CD4-positive, alpha-beta T cell treated with Interleukin-15 for 4 hours (primary cell): ENCODE measurements around the gene TBC1D7.

ENCODE experiments used
- DNase-seq: peaks from one replicate; pipeline ENCODE4 v3.0.0-alpha.2; 2020; ENCODE audit warnings: low spot score

The TBC1D7 gene

GRCh38 chr6:13268913-13269518, 59.3 kb downstream of the TBC1D7 start:
- no peak for DNase-seq

DNA sequence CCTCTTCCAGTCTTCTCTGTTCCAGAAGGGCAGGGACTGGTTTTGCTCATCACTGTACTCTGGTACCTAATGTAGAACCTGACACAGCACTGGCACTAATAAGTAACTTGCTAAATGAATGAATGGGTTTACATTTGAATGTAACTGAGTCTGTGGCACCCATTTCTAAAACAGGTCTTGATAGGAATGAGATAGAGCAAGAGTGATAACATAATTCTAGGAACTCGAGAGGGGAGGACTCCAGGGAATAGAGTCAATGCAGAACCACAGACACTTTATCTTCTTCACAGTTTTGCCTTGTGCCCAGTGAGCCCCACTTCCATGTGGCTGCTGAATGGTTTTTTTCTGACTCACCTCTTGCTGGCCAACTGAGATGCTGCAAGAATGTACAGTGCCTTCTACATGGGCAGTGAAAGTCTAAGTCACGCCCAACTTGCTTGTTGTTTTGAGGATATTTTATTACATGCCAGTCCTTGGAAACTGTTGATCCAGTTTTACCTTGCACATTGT, 61.1 kb downstream of the TBC1D7 start:
- DNase-seq, result no peak

- no peak for DNase-seq
Observed at GRCh38 chr6:13263669-13264068, 64.7 kb downstream of the TBC1D7 start.

DNA sequence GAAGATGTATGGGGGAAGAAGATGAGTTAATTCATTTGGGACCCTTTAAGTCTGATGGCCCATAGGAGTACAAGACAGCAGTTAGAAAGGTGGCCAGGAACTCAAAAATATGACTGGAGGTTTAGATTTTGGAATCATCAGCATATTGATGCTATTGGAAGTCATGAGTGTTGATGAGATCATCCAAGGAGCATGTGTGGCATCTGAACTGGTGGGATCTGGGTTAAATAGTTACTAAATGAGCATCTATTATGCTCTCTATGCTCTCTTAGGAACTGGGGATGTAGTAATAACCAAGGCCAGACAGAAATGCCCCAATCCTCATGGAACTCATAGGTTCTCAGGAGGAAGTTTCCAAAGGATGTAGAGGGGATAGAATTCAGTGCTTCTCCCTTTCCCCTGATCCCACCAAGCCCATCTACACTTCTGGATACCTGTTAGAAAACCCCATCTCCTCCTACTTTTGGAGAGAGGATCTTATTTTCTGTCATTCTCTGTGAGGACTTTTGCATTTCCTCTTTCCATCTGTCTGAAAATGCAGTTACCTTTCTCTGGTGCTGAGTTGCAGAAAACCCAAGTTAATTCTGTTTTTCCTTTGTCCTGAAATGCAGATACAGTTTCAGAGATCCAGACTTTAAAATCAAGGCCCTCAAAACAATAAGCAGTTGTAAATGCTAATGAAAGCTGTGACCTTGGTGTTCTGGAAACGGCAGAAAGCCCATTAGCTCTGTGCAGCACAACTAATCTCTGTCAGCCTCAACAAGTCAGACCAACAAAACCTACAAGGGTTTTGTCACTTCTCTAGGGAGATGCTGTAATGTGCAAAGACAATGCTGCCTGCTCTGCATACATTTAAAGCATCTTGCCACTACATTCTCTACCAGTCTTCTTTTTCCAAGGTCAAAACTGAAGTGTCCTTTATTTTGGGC, 65.8 kb downstream of the TBC1D7 start:
- DNase-seq, result no peak

DNA sequence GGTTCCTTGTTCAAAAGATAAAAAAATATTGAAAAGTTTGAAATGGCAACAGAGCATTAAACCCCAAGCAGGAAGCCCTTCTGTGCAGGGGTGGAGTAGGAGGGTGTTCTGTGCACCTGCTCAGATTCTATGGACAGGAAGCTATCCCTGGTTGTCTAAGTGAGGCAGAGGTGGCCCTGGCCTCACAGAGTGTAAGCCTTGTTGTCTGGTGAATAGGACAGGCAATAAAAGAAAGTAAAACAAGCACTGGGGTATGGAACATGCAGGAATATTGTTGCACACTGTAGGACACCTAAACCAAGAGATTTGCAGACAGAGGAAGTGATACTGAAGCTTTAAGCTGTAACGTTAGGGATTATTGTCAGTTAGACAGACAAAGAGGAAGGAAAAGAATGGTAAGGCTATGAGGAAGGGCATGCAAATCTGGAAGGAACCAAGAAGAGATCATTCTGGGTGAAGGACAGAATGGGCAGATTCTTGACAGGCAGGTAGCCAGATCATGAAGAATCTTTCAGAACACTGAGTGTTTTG, 66.8 kb downstream of the TBC1D7 start:
- DNase-seq, result no peak

- DNase-seq, result no peak
Observed at GRCh38 chr6:13260831-13261230, 67.5 kb downstream of the TBC1D7 start.

DNA sequence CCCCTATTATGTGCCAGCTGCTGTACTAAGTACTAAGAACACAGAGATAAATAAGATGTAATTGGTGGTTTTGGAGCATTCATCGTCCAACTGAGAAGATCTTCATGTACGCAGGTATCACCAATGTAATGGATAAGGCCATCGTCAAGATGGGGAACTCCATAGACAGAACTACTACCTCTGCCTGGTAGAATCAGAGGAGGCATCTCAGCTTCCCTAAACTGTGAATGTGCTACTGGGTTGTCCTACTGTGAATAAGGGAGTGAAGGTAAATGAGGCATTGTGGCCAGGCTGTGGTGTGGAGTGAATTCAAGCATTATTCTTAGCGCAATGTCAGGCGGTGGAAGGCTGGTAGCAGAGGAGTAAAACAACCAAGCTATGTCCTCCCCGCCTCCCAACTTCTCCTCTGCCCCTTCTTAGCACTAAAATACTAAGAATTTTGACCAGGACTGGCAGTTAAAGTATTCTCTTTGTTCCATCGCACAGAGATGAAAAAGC, 68.2 kb downstream of the TBC1D7 start:
- no peak for DNase-seq

- DNase-seq, result no peak
Observed at GRCh38 chr6:13259393-13259792, 68.9 kb downstream of the TBC1D7 start.

DNA sequence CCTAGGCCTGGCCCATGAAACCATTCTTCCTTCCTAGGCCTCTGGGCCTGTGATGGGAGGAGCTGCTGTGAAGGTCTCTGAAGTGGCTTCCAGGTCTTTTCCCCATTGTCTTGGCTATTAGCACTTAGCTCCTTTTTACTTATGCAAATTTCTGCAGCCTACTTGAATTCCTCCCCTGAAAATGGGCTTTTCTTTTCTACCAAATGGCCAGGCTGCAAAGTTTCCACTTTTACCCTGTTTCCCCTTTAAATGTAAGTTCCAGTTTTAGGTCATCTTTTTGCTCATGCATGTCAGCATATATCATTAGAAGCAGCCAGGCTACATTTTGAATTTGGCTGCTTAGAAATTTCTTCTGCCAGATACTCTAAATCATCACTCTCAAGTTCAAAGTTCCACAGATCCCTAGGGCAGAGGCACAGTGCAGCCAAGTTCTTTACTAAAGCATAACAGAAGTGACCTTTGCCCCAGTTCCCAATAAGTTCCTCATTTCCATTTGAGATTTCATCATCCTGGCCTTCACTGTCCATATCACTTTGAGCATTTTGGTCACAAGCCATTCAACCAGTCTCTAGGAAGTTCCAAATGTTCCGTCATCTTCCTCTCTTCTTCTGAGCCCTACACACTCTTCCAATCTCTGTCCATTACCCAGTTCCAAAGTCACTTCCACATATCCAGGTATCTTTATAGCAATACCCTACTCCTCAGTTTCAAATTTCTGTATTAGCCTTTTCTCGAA, 71.9 kb downstream of the TBC1D7 start:
- DNase-seq, result no peak
